AG04449 (cell line): Measurements from ENCODE around the gene ZNF346.
A peak's percentile ranks its signal among the peaks of the same experiment; 100 is the strongest.

ENCODE experiments used
- CTCF ChIA-PET: fragments of 350-600 bp; formaldehyde crosslinking; extraction: SDS; loops from one replicate; lab custom pipeline; 2021; ENCODE audit warnings: antibody characterized with exemption; lab: Yijun Ruan, JAX
- POLR2A ChIA-PET: fragments of 400-600, 350-600 bp; formaldehyde crosslinking; extraction: SDS; loops from one replicate; lab custom pipeline; 2020; ENCODE audit warnings: antibody characterized with exemption, inconsistent platforms; lab: Yijun Ruan, JAX
- DNase-seq: peaks from one replicate; pipeline ENCODE4 v3.0.0-alpha.2; 2010; ENCODE audit warnings: low read depth, low spot score
- H3K4me3 ChIP-seq: 2 replicates; pipeline ENCODE4 v1.5.1; 2011; ENCODE audit warnings: low read depth, mild to moderate bottlenecking, control low read depth, low read length
- CTCF ChIP-seq: IDR thresholded peaks from one replicate; pipeline ENCODE4 v1.5.1; 2011; ENCODE audit warnings: mild to moderate bottlenecking, moderate library complexity, low read length, control low read depth, inconsistent platforms; ENCODE audit not compliant: insufficient read depth; ENCODE audit errors: missing control alignments

The ZNF346 gene

GRCh38 chr5:177111720-177112394 lies 89.4 kb downstream of the ZNF346 start:
- peak; percentile 89 for TF ChIP-seq CTCF
- CTCF ChIA-PET = interaction anchor here (0.6 to 8.1 kb wide), 54 partner anchors 10 to 1382 kb away, joined by 3 to 207 read pairs (median 4); partner anchors contain the start of genes FGFR4, MXD3, PRELID1 and RAB24
- H3K4me3 ChIP-seq = no peak overlapping the region
- DNase-seq = no peak
- POLR2A ChIA-PET = no interaction called here

DNA sequence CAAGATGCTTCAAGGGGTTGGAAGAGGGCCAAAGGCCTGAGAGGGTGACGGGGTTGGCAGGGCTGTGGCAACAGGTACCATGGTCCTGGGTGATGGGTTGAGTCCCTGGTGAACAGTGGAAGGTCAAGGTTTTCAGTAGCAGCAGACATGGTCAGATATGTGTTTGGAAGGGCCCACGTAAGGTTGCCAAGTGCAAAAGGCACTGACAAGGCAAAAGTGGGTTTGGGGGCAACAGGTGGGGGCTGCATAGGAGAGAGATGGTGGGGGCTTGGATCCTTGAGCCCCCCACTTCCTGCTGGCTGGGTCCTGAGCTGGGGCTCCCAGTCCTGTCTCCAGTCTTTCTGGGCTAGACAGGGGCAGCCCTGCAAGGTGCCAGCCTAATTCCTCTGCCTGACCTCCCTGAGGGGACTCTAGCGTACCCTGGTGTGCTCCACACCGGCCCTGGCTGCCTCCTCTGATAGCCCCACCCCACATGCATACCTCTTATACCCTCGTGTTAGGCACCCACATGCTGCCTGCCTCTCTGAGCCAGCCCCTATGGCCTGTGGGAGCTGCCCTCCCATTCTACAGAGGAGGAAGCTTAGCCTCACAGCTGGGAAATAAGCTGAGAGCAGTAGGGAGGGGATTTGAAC lies 90.2 kb downstream of the ZNF346 start:
- TF ChIP-seq CTCF = no peak
- DNase-seq = no peak
- ChIA-PET POLR2A (no interaction called here), CTCF (interaction anchor here (0.6 to 8.1 kb wide), 87 partner anchors 8 to 1383 kb away, joined by 3 to 207 read pairs (median 5); partner anchors contain the start of genes FGFR4, MXD3, NSD1 and PFN3)
- no peak overlapping the region for H3K4me3 ChIP-seq

GRCh38 chr5:177113566-177114424 lies 91.3 kb downstream of the ZNF346 start:
- TF ChIP-seq CTCF = peak; percentile 97
- no peak overlapping the region for H3K4me3 ChIP-seq
- DNase-seq = no peak
- ChIA-PET POLR2A (no interaction called here), CTCF (interaction anchor here (0.7 to 8.1 kb wide), 76 partner anchors 9 to 454 kb away, joined by 3 to 207 read pairs (median 5); partner anchors contain the start of genes FGFR4, LMAN2, MXD3 and NSD1)

DNA sequence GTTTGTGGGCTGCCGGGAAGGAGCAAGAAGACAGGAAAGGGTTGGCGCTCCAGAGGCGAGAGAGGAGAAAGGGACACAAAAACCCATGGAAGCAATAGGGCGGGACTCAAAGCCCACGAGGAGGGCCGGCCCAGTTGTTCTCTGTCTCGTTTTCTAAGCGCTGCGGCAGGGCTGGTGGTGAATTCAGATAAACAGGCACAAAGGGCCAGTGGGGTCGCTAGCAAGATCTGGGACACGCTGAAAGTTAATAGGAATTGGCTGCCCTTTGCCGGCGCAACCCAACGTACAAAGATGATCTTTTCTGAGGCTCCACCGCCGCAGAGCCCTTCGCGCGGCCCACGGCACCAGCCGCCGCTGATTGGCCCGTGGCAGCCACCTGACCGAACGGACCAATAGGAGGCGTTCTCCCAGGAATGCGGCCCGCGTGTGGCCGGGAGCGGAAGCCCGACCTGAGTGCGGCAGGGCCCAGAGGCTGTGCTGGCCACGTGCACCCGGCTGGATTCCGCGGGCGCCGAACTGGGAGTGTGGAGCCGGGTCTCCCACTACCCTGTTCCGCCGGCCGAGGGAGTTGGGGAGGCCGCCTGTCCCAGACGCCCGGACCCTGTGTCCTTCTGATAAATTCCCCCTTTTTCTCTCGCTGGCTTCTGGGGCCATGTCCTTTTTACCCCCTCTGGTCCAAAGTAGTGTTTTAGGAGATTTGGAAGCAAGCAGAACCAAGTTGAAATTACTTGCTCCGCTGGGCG lies 94.3 kb downstream of the ZNF346 start:
- TF ChIP-seq CTCF = no peak
- ChIA-PET POLR2A (interaction anchor here (0.6 kb wide), 1 partner anchor 115 kb away, joined by 3 read pairs; no protein-coding TSS in a partner anchor), CTCF (interaction anchor here (0.6 to 1.9 kb wide), 4 partner anchors 45 to 286 kb away, joined by 3 to 7 read pairs (median 4); no protein-coding TSS in a partner anchor)
- no peak for DNase-seq
- H3K4me3 ChIP-seq = peak overlapping the region; percentile 19; the same call in 1 of the 2 replicates

DNA sequence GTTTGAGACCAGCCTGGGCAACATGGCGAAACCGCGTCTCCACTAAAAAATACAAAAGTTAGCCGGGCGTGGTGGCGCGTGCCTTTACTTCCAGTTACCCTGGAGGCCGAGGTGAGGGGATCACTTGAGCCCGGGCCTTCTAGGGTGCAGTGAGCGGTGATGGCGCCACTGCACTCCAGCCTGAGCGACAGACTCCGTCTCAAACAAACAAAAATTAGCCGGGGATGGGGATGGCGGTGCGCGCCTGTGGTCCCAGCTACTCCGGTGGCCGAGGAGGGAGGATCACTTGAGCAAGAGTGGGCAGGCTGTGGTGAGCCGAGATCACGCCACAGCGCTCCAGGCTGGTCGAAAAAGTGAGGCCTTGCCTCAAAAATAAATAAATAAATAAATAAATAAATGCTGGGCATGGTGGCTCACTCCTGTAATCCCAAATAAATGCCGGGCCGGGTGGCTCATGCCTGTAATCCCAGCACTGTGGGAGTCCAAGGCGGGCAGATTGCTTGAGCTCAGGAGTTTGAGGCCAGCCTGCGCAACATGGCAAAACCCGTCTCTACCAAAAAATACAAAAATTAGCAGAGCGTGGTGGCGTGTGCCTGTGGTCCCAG lies 95.0 kb downstream of the ZNF346 start:
- CTCF ChIA-PET = interaction anchor here (0.6 to 1.9 kb wide), 7 partner anchors 9 to 286 kb away, joined by 3 to 7 read pairs (median 4); no protein-coding TSS in a partner anchor

More for the DNA sequence above, 95.0 kb downstream of the ZNF346 start:
- H3K4me3 ChIP-seq = no peak overlapping the region
- POLR2A ChIA-PET = interaction anchor here (0.6 kb wide), 1 partner anchor 116 kb away, joined by 3 read pairs; no protein-coding TSS in a partner anchor
- TF ChIP-seq CTCF = no peak
- no peak for DNase-seq
